Body of pancreas (tissue), 4 donors: ENCODE measurements around the gene KIF17. TPM values are rescaled to one million over a fixed set of nuclear protein-coding genes. Genes with fewer than 3 reads are reported as not detected.
A peak's percentile ranks its signal among the peaks of the same experiment; 100 is the strongest.
"Not testable (repeated sequence)": the region's sequence is repeated elsewhere in the genome, so short reads cannot be mapped to it uniquely, and the experiment has no call there.

Source experiments
- ATAC-seq: fragments of 150-250 bp; one replicate; pipeline ENCODE4 v1.9.1; 2016
- DNase-seq, 4 donors: peaks; one replicate each; pipeline ENCODE4 v3.0.0-alpha.2; 2019
- H3K27ac ChIP-seq, 4 donors: fragments of 200-600 bp; sonication (generic); 1 replicate in 3 of 4; 2 replicates in 1 of 4; pipeline versions ENCODE4 v1.5.1 to v1.6.1; 2016 to 2019; ENCODE audit warnings: mild to moderate bottlenecking in 1 of 4, mixed read lengths in 1 of 4, moderate library complexity in 1 of 4
- H3K27me3 ChIP-seq, 2 donors: fragments of 200-600 bp; sonication (generic); one replicate each; pipeline ENCODE4 v1.6.0; 2016; ENCODE audit warnings: mild to moderate bottlenecking in 1 of 2
- H3K36me3 ChIP-seq, 2 donors: fragments of 200-600 bp; sonication (generic); replicated peaks in 1 of 2; 2 replicates each; pipeline ENCODE4 v1.5.1; 2016; ENCODE audit warnings: low read depth in 2 of 2; ENCODE audit not compliant: insufficient read depth in 1 of 2
- H3K4me1 ChIP-seq: fragments of 200-600 bp; sonication (generic); one replicate; pipeline ENCODE4 v1.6.0; 2016
- H3K4me3 ChIP-seq, 2 donors: fragments of 200-600 bp; sonication (generic); 1 replicate in 1 of 2; 2 replicates in 1 of 2; pipeline ENCODE4 v1.5.1; 2016 to 2019
- H3K9me3 ChIP-seq, 3 donors: fragments of 200-600 bp; sonication (generic); 1 replicate in 2 of 3; 2 replicates in 1 of 3; pipeline ENCODE4 v1.5.1; 2016
- CTCF ChIP-seq, 7 experiments: fragments of 450-650 bp in 4 of 7; fragments of 200-600 bp in 3 of 7; sonication (generic) in 3 of 7; IDR thresholded peaks; one replicate each; pipeline ENCODE4 v1.5.1; 2016 to 2019; ENCODE audit warnings: antibody characterized with exemption in 7 of 7
- POLR2A ChIP-seq, 3 donors: fragments of 450-650 bp; IDR thresholded peaks; one replicate each; pipeline ENCODE4 v1.6.1; 2016; ENCODE audit warnings: antibody characterized with exemption in 3 of 3, mild to moderate bottlenecking in 2 of 3
- WGBS, 2 donors: methylation state at CpG; one replicate each; pipeline ENCODE4 v1.1.5; 2017; 5-methylcytosine and 5-hydroxymethylcytosine counted together
- intact Hi-C: fragments of 100-400 bp; cut with DNase I; formaldehyde crosslinking; loops from one replicate; pipeline ENCODE4 v1.15.1; 2023
- total RNA-seq, 2 donors: library from RNA; depleted of rRNA; stranded (reverse); fragments of >200 nt; gene quantifications; one replicate each; pipeline ENCODE4 v1.1.0, GENCODE V29; 2016

KIF17 gene
- total RNA-seq, 2 donors from 2014 or later = 1.8 TPM; not detected in 1

- no peak overlapping the region for H3K27ac ChIP-seq
- peaks cover 7% of the 10 kb centered on the region for H3K4me1 ChIP-seq
- H3K27me3 ChIP-seq = no peaks in the 10 kb centered on the region
- no peak for DNase-seq
- ATAC-seq = no peak
- TF ChIP-seq CTCF (IDR thresholded peaks at IDR 0.05) (no peak), POLR2A (IDR thresholded peaks at IDR 0.05) (no peak)
- WGBS, 2 donors = 69 to 80% methylated on average over 6 to 10 of the region's 10 CpGs
- H3K4me3 ChIP-seq = no peak overlapping the region
- no peaks in the 10 kb centered on the region for H3K9me3 ChIP-seq
- H3K36me3 ChIP-seq = no peaks in the 10 kb centered on the region
- intact Hi-C loops = no loop called here
Measured at GRCh38 chr1:20683614-20684013, 34.2 kb downstream of the KIF17 start.

- intact Hi-C loops = no loop called here
- peaks cover 7% of the 10 kb centered on the region for H3K4me1 ChIP-seq
- H3K27ac ChIP-seq = no peak overlapping the region
- no peak for ATAC-seq
- H3K27me3 ChIP-seq = no peaks in the 10 kb centered on the region
- no peak overlapping the region for H3K4me3 ChIP-seq
- no peaks in the 10 kb centered on the region for H3K9me3 ChIP-seq
- TF ChIP-seq CTCF (IDR thresholded peaks at IDR 0.05) = no peak
- TF ChIP-seq POLR2A (IDR thresholded peaks at IDR 0.05) = no peak
- H3K36me3 ChIP-seq = no peaks in the 10 kb centered on the region
- WGBS, 2 donors = 70 to 76% methylated on average over 18 to 23 of the region's 24 CpGs
- peak in 1 of 4 donors; percentile 22 for DNase-seq
Measured at GRCh38 chr1:20682571-20683236, 35.1 kb downstream of the KIF17 start.

- TF ChIP-seq CTCF (IDR thresholded peaks at IDR 0.05) (no peak), POLR2A (IDR thresholded peaks at IDR 0.05) (no peak)
- ATAC-seq = no peak
- WGBS, 2 donors = 78 to 84% methylated on average over 9 of the region's 9 CpGs
- Histone ChIP-seq H3K4me3 (no peak overlapping the region), H3K27me3 (no peaks in the 10 kb centered on the region), H3K36me3 (no peaks in the 10 kb centered on the region), H3K9me3 (no peaks in the 10 kb centered on the region), H3K4me1 (peaks cover 7% of the 10 kb centered on the region), H3K27ac (no peak overlapping the region)
- no peak for DNase-seq
- intact Hi-C loops = no loop called here
Measured at GRCh38 chr1:20681999-20682398, 35.8 kb downstream of the KIF17 start.

GRCh38 chr1:20680269-20680668 lies 37.5 kb downstream of the KIF17 start:
- ATAC-seq (no peak), DNase-seq (no peak)
- intact Hi-C loops = no loop called here
- Histone ChIP-seq H3K27me3 (no peaks in the 10 kb centered on the region), H3K4me3 (no peak overlapping the region), H3K27ac (no peak overlapping the region), H3K4me1 (peaks cover 7% of the 10 kb centered on the region), H3K9me3 (no peaks in the 10 kb centered on the region), H3K36me3 (no peaks in the 10 kb centered on the region)
- WGBS, 2 donors = 35 to 39% methylated on average over 5 of the region's 5 CpGs
- TF ChIP-seq CTCF (IDR thresholded peaks at IDR 0.05) (no peak), POLR2A (IDR thresholded peaks at IDR 0.05) (no peak)

- WGBS, 2 donors = 75 to 77% methylated on average over 6 of the region's 6 CpGs
- no peaks in the 10 kb centered on the region for H3K9me3 ChIP-seq
- DNase-seq (no peak), ATAC-seq (no peak)
- TF ChIP-seq CTCF (IDR thresholded peaks at IDR 0.05) = no peak
- no peak for TF ChIP-seq POLR2A (IDR thresholded peaks at IDR 0.05)
- H3K27me3 ChIP-seq = no peaks in the 10 kb centered on the region
- H3K36me3 ChIP-seq = no peaks in the 10 kb centered on the region
- no peak overlapping the region for H3K4me3 ChIP-seq
- no peak overlapping the region for H3K27ac ChIP-seq
- intact Hi-C loops = no loop called here
- peaks cover 7% of the 10 kb centered on the region for H3K4me1 ChIP-seq
Measured at GRCh38 chr1:20678599-20678998, 39.2 kb downstream of the KIF17 start.

GRCh38 chr1:20673626-20674025 lies 44.2 kb downstream of the KIF17 start:
- WGBS, 2 donors = 86 to 92% methylated on average over 11 of the region's 11 CpGs
- intact Hi-C loops, H3K27ac ChIP-seq, H3K27me3 ChIP-seq, H3K36me3 ChIP-seq, H3K9me3 ChIP-seq, H3K4me1 ChIP-seq, ATAC-seq, DNase-seq, H3K4me3 ChIP-seq: not testable (repeated sequence)
